Hippocampal formation (tissue), 2 donors: ENCODE data around the gene CCDC24.

Experiments
- DNase-seq, 2 donors: peaks; one replicate each; lab custom pipeline; 2025; lab: John Stamatoyannopoulos, UW

The CCDC24 gene

GRCh38 chr1:43963006-43963405, 28.4 kb upstream of the CCDC24 start:
- no peak for DNase-seq

- no peak for DNase-seq
These were observed 27.5 kb upstream of the CCDC24 start for GRCh38 chr1:43963890-43964289.

GRCh38 chr1:43965316-43965715, 26.1 kb upstream of the CCDC24 start:
- no peak for DNase-seq

- no peak for DNase-seq
These were observed 23.0 kb upstream of the CCDC24 start for GRCh38 chr1:43968348-43968948.

- DNase-seq, result no peak
These were observed 22.0 kb upstream of the CCDC24 start for GRCh38 chr1:43969416-43969745.

- peak; percentile 96 to 98 for DNase-seq
These were observed 21.5 kb upstream of the CCDC24 start, which contains the start of gene DPH2 for GRCh38 chr1:43969746-43970466. TSS of gene DPH2 (plus strand) at chr1:43970010. CDS start at chr1:43970176, 166 bp downstream.

- no peak for DNase-seq
These were observed 20.9 kb upstream of the CCDC24 start for GRCh38 chr1:43970502-43970901.

- no peak for DNase-seq
These were observed 20.5 kb upstream of the CCDC24 start for GRCh38 chr1:43970911-43971310.

GRCh38 chr1:43971336-43971980, 19.9 kb upstream of the CCDC24 start:
- no peak for DNase-seq

- DNase-seq, result no peak
These were observed 17.4 kb upstream of the CCDC24 start for GRCh38 chr1:43973981-43974442.

GRCh38 chr1:43974443-43975248, 16.8 kb upstream of the CCDC24 start, which contains the start of gene ATP6V0B:
TSS of gene ATP6V0B (plus strand) at chr1:43974960. CDS start at chr1:43975041, 81 bp downstream.
- peak; percentile 92 to 95 for DNase-seq

- DNase-seq, result peak in 1 of 2 donors; percentile 34
These were observed 16.0 kb upstream of the CCDC24 start for GRCh38 chr1:43975249-43975961.

GRCh38 chr1:43976045-43976444, 15.4 kb upstream of the CCDC24 start:
- DNase-seq, result no peak

GRCh38 chr1:43976890-43977289, 14.5 kb upstream of the CCDC24 start:
- DNase-seq, result no peak

GRCh38 chr1:43977376-43978263, 13.8 kb upstream of the CCDC24 start:
- DNase-seq, result no peak

GRCh38 chr1:43978264-43978550, 13.2 kb upstream of the CCDC24 start:
- no peak for DNase-seq

- peak in 1 of 2 donors; percentile 26 for DNase-seq
These were observed 12.7 kb upstream of the CCDC24 start, which contains the start of gene B4GALT2 for GRCh38 chr1:43978551-43979260. TSS of gene B4GALT2 (plus strand) at chr1:43979210. CDS start at chr1:43981161, 1,951 bp downstream.

GRCh38 chr1:43979261-43979527, 12.2 kb upstream of the CCDC24 start:
- no peak for DNase-seq

GRCh38 chr1:43979528-43980254, 11.7 kb upstream of the CCDC24 start:
- peak in 1 of 2 donors; percentile 15 for DNase-seq
